IMR-90 (cell line): ENCODE results near the gene SAMD4B. TPM values are rescaled to one million over a fixed set of nuclear protein-coding genes. Genes with fewer than 3 reads are reported as not detected.

Experiments used
- ATAC-seq: fragments of 200-7000 bp; cut with Tn5 transposase; 2 replicates; pipeline ENCODE4 v1.9.1; 2020; ENCODE audit warnings: low read depth, mild to moderate bottlenecking, moderate library complexity
- BruUV-seq: library from RNA; stranded (reverse); fragments of 400-500 nt; replicated peaks from 2 replicates; lab custom pipeline; 2021; lab: Mats Ljungman, UMichigan
- CTCF ChIA-PET: fragments of 300-600 bp; formaldehyde crosslinking; extraction: SDS; loops from one replicate; lab custom pipeline; 2021; ENCODE audit warnings: antibody characterized with exemption; lab: Yijun Ruan, JAX
- POLR2A ChIA-PET: fragments of 300-600 bp; sonication (Branson Sonifier 250); formaldehyde crosslinking; loops from one replicate; lab custom pipeline; 2022; ENCODE audit warnings: antibody characterized with exemption; ENCODE audit not compliant: unreplicated experiment; lab: Charles Lee
- DNase-seq: peaks from one replicate; pipeline ENCODE4 v3.0.0; 2013
- H2AFZ ChIP-seq: replicated peaks from 2 replicates; pipeline ENCODE3; 2013; ENCODE audit warnings: low read length, mild to moderate bottlenecking; ENCODE audit not compliant: poor library complexity
- H2AK5ac ChIP-seq: 2 replicates; pipeline ENCODE4 v1.6.1; 2013; ENCODE audit warnings: low read depth, low read length, inconsistent platforms
- H2AK9ac ChIP-seq: replicated peaks from 2 replicates; pipeline ENCODE3; 2013; ENCODE audit warnings: mild to moderate bottlenecking, low read depth, low read length, moderate library complexity; ENCODE audit not compliant: poor library complexity
- H2BK120ac ChIP-seq: 2 replicates; pipeline ENCODE4 v1.6.1; 2013; ENCODE audit warnings: low read depth, low read length, inconsistent platforms
- H2BK15ac ChIP-seq: 3 replicates; pipeline ENCODE4 v1.6.1; 2013; ENCODE audit warnings: low read depth, low read length, inconsistent platforms
- H2BK20ac ChIP-seq: 2 replicates; pipeline ENCODE4 v1.6.1; 2013; ENCODE audit warnings: low read depth, mild to moderate bottlenecking, inconsistent platforms, low read length, moderate library complexity
- H2BK5ac ChIP-seq: 2 replicates; pipeline ENCODE4 v1.6.1; 2013; ENCODE audit warnings: mild to moderate bottlenecking, low read depth, low read length, inconsistent platforms; ENCODE audit not compliant: poor library complexity, severe bottlenecking
- H3K14ac ChIP-seq: replicated peaks from 2 replicates; pipeline ENCODE4 v1.6.1; 2013; ENCODE audit warnings: low read depth, low read length, inconsistent platforms
- H3K18ac ChIP-seq: 2 replicates; pipeline ENCODE4 v1.6.1; 2013; ENCODE audit warnings: low read depth, low read length, control low read depth
- H3K23ac ChIP-seq: 2 replicates; pipeline ENCODE4 v1.6.1; 2013; ENCODE audit warnings: low read depth, low read length, inconsistent platforms
- H3K27ac ChIP-seq: 2 replicates; pipeline ENCODE4 v1.5.1; 2013; ENCODE audit warnings: mild to moderate bottlenecking, control low read depth, low read length; ENCODE audit not compliant: insufficient read depth
- H3K27me3 ChIP-seq: 2 replicates; pipeline ENCODE4 v1.6.1; 2013; ENCODE audit warnings: low read length; ENCODE audit not compliant: control insufficient read depth, insufficient read depth
- H3K36me3 ChIP-seq: 2 replicates; pipeline ENCODE4 v1.6.1; 2013; ENCODE audit warnings: low read length, mixed read lengths; ENCODE audit not compliant: control insufficient read depth, insufficient read depth
- H3K4ac ChIP-seq: 2 replicates; pipeline ENCODE4 v1.6.1; 2013; ENCODE audit warnings: low read depth, low read length, inconsistent platforms
- H3K4me1 ChIP-seq: 2 replicates; pipeline ENCODE4 v1.6.1; 2013; ENCODE audit warnings: low read length, mixed read lengths; ENCODE audit not compliant: control insufficient read depth, insufficient read depth
- H3K4me2 ChIP-seq: 2 replicates; pipeline ENCODE4 v1.6.1; 2013; ENCODE audit warnings: low read depth, mild to moderate bottlenecking, control low read depth, low read length, moderate library complexity
- H3K4me3 ChIP-seq: 2 replicates; pipeline ENCODE4 v1.5.1; 2013; ENCODE audit warnings: low read depth, mild to moderate bottlenecking, control low read depth, low read length, moderate library complexity; ENCODE audit not compliant: insufficient read depth
- H3K56ac ChIP-seq: 2 replicates; pipeline ENCODE4 v1.6.1; 2013; ENCODE audit warnings: low read length, inconsistent platforms; ENCODE audit not compliant: insufficient read depth; ENCODE audit errors: extremely low read depth
- H3K79me1 ChIP-seq, 2 experiments: 2 replicates each; pipeline ENCODE4 v1.6.1; 2013; ENCODE audit warnings: low read length in 2 of 2, inconsistent platforms in 1 of 2, low read depth in 1 of 2
- H3K9ac ChIP-seq: 2 replicates; pipeline ENCODE4 v1.6.1; 2013; ENCODE audit warnings: low read depth, low read length, control low read depth
- H3K9me1 ChIP-seq: 2 replicates; pipeline ENCODE4 v1.6.1; 2013; ENCODE audit warnings: low read length, inconsistent platforms; ENCODE audit not compliant: insufficient read depth
- H3K9me3 ChIP-seq: 2 replicates; pipeline ENCODE4 v1.6.1; 2013; ENCODE audit warnings: low read length; ENCODE audit not compliant: control insufficient read depth, insufficient read depth
- H4K20me1 ChIP-seq: 2 replicates; pipeline ENCODE4 v1.6.1; 2013; ENCODE audit warnings: low read length, inconsistent platforms; ENCODE audit not compliant: insufficient read depth
- H4K5ac ChIP-seq: 2 replicates; pipeline ENCODE4 v1.6.1; 2013; ENCODE audit warnings: mild to moderate bottlenecking, low read depth, low read length, control low read depth
- H4K8ac ChIP-seq, 2 experiments: 2 replicates each; pipeline ENCODE4 v1.6.1; 2013; ENCODE audit warnings: low read depth in 2 of 2, low read length in 2 of 2, control low read depth in 1 of 2, inconsistent platforms in 1 of 2
- H4K91ac ChIP-seq: 2 replicates; pipeline ENCODE4 v1.6.1; 2013; ENCODE audit warnings: low read depth, low read length, inconsistent platforms; ENCODE audit not compliant: insufficient read depth
- ELK1 ChIP-seq: fragments of 150-350 bp; IDR thresholded peaks from 2 replicates; pipeline ENCODE4 v1.6.1; 2016; ENCODE audit warnings: low read depth, mild to moderate bottlenecking, low read length, moderate library complexity, borderline replicate concordance
- WGBS, 2 experiments: methylation state at CpG; one replicate each; pipeline versions ENCODE4 v1.1.5 to v1.1.7; 2013; ENCODE audit warnings: missing lambda C conversion rate in 2 of 2; ENCODE audit not compliant: insufficient read length in 1 of 2; ENCODE audit errors: extremely low coverage in 2 of 2; 5-methylcytosine and 5-hydroxymethylcytosine counted together
- dilution Hi-C: fragments of 300-500 bp; cut with HindIII; formaldehyde crosslinking; loops from one replicate; pipeline ENCODE4 v1.14.3; 2018; ENCODE audit warnings: low sequenced_read_pairs; ENCODE audit not compliant: unreplicated experiment
- in situ Hi-C: fragments of 300-500 bp; cut with MboI; formaldehyde crosslinking; loops from 3 replicates; pipeline ENCODE4 v1.14.3; 2019; ENCODE audit warnings: low sequenced_read_pairs, inconsistent platforms, mixed read lengths
- intact Hi-C: fragments of 100-400 bp; cut with micrococcal nuclease; formaldehyde crosslinking; loops from 2 replicates; pipeline ENCODE4 v1.10.0; 2022
- polyA plus RNA-seq, 3 experiments: library from polyadenylated mRNA; depleted of rRNA; stranded (reverse); fragments of >200 nt; gene quantifications; 2 replicates each; pipeline ENCODE4 v1.2.3, GENCODE V29; 2012; ENCODE audit warnings: low replicate concordance in 1 of 3
- total RNA-seq: library from RNA; depleted of rRNA; stranded (reverse); fragments of >200 nt; gene quantifications from 2 replicates; pipeline ENCODE4 v1.2.3, GENCODE V29; 2012
- TF ChIP-seq, protein P1 (sequence below): conservative IDR thresholded peaks from 2 replicates; pipeline ENCODE4 v1.5.1; 2012; ENCODE audit warnings: mild to moderate bottlenecking, low read depth, low read length, improper control_type of control experiment

SAMD4B gene
- total and polyA plus RNA-seq, 2 of the 4 experiments (the other 2 are of a cell fraction) = 18.3 to 97.2 TPM

DNA sequence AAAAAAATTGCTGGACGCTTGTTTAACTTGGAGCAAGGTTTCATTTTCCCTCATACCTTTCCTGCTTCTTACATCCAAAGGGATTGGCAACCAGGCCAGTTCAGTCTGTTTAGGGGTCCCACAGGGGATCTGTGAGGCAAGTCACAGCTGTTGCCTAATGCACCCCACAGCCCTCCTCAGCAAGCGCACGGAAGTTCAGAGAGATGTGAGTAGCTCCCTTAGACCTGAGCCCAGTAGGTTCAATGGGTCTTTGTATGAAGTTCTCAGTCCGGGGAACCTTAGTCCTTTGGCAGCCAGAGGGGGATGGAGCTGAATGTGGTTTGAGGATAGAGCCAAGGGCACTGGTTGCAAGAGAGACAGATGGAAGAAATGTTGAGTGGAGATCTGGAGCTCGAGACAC, 13.0 kb downstream of the SAMD4B start:
- no peak overlapping the region for H3K27ac ChIP-seq
- H2AK9ac ChIP-seq = no peak overlapping the region
- H3K9me3 ChIP-seq = no peaks in the 10 kb centered on the region
- no peak overlapping the region for H3K4me3 ChIP-seq
- no peak overlapping the region for H3K56ac ChIP-seq
- no peak overlapping the region for H2BK20ac ChIP-seq
- TF ChIP-seq, protein P1, sequence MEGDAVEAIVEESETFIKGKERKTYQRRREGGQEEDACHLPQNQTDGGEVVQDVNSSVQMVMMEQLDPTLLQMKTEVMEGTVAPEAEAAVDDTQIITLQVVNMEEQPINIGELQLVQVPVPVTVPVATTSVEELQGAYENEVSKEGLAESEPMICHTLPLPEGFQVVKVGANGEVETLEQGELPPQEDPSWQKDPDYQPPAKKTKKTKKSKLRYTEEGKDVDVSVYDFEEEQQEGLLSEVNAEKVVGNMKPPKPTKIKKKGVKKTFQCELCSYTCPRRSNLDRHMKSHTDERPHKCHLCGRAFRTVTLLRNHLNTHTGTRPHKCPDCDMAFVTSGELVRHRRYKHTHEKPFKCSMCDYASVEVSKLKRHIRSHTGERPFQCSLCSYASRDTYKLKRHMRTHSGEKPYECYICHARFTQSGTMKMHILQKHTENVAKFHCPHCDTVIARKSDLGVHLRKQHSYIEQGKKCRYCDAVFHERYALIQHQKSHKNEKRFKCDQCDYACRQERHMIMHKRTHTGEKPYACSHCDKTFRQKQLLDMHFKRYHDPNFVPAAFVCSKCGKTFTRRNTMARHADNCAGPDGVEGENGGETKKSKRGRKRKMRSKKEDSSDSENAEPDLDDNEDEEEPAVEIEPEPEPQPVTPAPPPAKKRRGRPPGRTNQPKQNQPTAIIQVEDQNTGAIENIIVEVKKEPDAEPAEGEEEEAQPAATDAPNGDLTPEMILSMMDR = no peak
- TF ChIP-seq ELK1 = no peak
- no peak overlapping the region for H4K5ac ChIP-seq
- H2AFZ ChIP-seq = no peak overlapping the region
- no peak overlapping the region for H3K4me2 ChIP-seq
- ChIA-PET CTCF (interaction anchor here (1.2 kb wide), 1 partner anchor 14 kb away, joined by 3 read pairs; no protein-coding TSS in a partner anchor), POLR2A (no interaction called here)
- H2BK15ac ChIP-seq = no peak overlapping the region
- dilution Hi-C loops (no loop called here), intact Hi-C loops (no loop called here), in situ Hi-C loops (no loop called here)
- H3K18ac ChIP-seq = no peak overlapping the region
- H3K79me1 ChIP-seq = peaks cover 42 to 69% of the 10 kb centered on the region in 2 experiments
- ATAC-seq (no peak), DNase-seq (no peak)
- H4K20me1 ChIP-seq = peaks cover 15% of the 10 kb centered on the region
- H2BK5ac ChIP-seq = no peak overlapping the region
- no TSS peak for BruUV-seq
- no peak overlapping the region for H2BK120ac ChIP-seq
- no peak overlapping the region for H2AK5ac ChIP-seq
- WGBS, 2 experiments = 100% methylated on average over 1 of the region's 5 CpGs; no CpG with 5 or more reads in 1 of the 2 experiments
- no peaks in the 10 kb centered on the region for H3K27me3 ChIP-seq
- H3K9ac ChIP-seq = no peak overlapping the region
- no peak overlapping the region for H3K4ac ChIP-seq
- H3K23ac ChIP-seq = no peak overlapping the region
- no peak overlapping the region for H4K8ac ChIP-seq
- H3K36me3 ChIP-seq = peaks cover 67% of the 10 kb centered on the region
- H3K14ac ChIP-seq = no peak overlapping the region
- no peak overlapping the region for H4K91ac ChIP-seq
- H3K4me1 ChIP-seq = no peaks in the 10 kb centered on the region
- peaks cover 8% of the 10 kb centered on the region for H3K9me1 ChIP-seq
